HEK293T (cell line): ENCODE measurements around the gene SLA2.

ENCODE experiments used
- BHLHE40 ChIP-seq: fragments of 450-650 bp; IDR thresholded peaks from 2 replicates; pipeline ENCODE4 v1.6.1; 2016; ENCODE audit warnings: mild to moderate bottlenecking, moderate library complexity, borderline replicate concordance
- FOXK2 ChIP-seq: fragments of 450-650 bp; IDR thresholded peaks from 2 replicates; pipeline ENCODE4 v1.6.1; 2016; ENCODE audit warnings: mild to moderate bottlenecking
- SP1 ChIP-seq: fragments of 450-650 bp; IDR thresholded peaks from 2 replicates; pipeline ENCODE4 v1.6.1; 2017

GRCh38 chr20:36593347-36593929 is 52.6 kb downstream of the SLA2 start:
- no peak for TF ChIP-seq FOXK2
- no peak for TF ChIP-seq BHLHE40
- no peak for TF ChIP-seq SP1
